NCI-H82 treated with DMSO at 0.1 percent for 48 hours (cell line): Measurements from ENCODE around the gene LMBR1L.
A peak's percentile ranks its signal among the peaks of the same experiment; 100 is the strongest.

Experiments
- DNase-seq: peaks from one replicate; lab custom pipeline; 2025; ENCODE audit not compliant: unreplicated experiment; lab: John Stamatoyannopoulos, UW

LMBR1L gene

DNA sequence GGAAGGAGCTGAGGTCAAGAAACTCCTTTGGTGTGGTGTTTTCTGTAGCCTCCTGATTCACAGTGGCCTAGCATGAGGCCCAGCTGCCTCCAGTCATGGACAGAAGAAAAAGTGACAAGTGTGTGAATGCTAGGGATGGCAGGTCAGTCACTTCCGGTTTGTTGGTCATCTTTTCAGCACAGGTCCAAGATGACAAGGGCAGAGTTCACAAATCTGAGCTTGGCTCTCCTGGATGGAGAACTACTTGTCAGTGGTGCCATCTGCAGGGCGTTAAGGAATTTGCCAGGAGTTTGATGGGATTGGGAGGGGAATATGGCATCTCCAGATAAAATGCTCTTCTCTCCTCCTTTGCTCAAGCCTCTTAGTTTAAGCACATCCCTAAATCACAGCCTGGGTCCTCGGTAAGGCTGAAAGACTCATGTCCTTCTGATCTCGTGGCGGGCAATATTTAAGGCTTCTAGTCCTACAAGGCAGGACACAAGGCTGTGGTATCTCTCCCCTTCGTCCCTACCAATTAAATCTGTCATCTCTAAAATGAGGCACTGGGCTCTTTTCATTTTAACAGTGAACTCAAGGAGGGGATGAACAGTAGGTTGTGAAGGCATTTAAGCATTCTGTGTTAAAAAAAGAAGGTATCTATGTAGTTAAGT is 10.5 kb upstream of the LMBR1L start:
- peak; percentile 59 for DNase-seq

DNA sequence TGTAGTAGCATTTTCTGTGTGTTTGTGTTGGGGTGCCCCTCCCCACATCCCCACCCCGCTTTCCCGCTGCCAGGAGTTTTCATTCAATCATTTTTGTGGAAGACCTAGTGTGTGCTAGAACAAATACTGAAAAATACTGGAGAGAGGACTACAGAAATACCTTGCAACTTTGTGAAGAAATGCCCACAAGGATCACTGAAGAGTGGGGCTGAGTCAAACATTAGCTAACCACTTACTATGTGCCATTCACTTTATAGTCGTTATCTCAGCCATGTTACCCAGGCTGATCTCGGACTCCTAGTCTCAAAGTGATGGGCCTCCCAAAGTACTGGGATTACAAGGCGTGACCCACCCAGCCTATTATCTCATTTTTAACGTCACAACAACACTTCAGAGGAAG is 559 bp upstream of the LMBR1L start:
- no peak for DNase-seq

DNA sequence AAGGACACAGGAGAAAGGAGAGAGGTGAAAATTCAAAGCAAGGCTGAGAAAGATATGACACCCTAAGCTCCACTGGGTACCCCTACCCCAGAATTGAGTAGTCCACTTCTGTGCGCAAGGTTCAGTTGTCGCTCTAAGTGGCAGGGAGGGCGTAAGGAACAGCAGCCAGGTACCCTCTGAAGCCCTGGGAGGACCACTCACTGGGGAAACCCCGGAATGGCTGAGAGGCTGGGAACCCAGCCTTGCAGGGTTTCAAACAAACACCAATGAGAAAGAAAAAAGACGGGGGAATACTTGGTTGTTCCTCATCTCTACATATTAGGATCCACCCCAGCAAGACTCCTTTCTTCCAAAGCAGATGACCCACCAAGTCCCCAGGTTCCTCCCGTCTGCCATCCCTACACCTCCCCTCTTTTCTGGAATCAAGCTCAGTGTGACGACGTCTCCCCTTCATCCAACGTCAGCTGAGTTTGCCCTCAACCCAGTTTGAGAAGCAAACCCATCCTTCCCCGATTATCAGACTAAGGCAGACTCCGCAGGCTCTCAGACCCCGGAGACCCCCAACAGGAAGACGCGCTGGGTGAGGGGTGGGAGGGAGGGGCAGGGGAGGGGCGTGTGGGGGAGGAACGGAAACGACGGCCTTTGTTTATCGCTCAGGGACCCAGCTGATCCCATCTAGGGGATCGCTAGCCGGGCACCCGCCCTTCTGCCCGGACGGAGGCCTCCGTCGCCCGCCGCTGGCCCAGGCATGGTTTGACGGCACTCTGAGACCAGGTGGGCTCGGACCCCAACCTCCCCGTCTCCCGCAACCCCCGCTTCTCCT is 795 bp downstream of the LMBR1L start:
- DNase-seq = no peak

DNA sequence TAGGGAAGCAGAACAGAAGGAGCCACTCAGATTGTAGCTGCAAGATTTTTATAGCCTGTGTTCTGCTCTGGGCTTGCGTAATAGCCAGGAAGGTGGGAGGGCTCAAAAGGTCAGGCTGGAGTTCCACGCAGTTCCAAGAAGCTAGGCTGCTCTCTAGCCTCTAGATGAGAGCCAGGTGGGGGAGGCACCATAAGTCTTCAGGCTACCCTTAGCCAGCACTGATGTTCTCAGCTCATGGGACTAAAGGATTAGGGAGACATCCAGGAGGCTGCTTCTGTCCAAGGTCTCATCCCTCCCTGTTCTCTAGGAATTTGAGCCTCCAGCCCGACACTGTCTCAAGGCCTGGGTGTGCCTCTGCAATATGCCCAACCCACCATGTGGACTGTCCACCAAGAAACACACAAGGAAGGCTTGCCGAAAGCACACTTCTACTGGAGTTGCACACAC is 1.7 kb downstream of the LMBR1L start:
- DNase-seq = no peak

DNA sequence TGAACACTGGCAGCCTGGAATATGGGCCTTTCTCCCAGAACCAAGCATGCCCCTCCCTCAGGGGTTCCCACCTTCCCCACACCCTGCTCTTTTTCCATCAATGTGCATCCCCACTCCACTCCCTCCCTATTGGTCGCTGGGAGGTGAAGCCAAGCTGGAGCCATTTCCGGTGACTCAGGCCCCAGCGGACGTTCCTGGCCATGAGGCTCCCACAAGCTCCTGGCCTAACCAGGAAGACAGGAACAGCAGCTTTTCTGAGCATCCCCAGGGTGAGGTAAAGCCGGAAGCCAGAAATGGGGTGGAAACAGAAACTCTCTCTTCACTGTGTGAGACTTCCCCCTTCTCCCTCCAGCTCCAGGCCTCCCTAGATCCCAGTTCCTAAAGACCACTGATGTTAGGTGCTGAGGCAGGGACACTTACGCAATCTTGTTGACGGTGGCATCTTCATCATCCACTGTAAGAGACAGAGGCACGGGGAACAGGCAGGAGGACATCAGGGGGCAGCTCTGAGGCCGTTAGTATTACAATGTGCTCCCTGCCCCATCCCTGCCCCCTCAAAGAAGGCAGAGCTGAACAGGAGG is 5.1 kb downstream of the LMBR1L start:
- DNase-seq = no peak

DNA sequence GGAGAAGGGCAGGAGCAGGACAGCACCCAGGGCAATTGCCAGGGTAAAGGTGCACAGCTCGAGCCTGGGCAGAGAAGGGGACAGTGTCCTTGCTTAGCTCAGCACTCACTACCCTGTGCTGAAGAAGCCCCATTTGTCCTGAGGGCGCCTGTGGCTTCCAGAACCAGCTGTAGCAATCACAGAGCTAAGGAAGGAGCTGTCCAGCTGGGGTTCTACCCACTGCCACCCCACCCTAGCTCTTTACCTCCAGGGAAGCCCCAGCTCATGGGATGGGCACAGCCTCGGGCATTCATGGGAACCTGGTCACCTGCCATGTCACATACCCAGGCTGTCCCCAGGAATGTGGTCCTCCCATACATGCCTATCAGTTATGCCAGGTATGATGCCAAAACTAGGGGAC is 5.8 kb downstream of the LMBR1L start:
- DNase-seq = no peak

DNA sequence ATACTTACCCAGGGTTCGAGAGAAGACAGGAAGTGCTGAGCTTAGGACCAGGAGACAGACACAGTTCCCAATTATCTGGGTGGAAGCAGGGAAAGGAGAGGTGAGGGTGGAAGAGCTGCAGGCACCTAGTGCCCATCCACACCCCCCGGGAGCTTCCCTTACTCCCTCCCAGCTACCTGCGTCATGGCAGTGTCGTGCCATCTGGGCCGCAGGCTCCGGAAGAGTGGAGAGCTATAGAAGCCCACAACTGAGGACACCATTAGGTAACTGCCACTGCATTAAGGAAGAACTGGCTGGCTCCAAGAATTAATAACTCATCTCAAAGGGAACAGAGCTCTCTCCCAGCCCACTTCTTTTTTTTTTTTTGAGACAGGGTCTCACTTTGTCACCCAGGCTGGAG is 10.3 kb downstream of the LMBR1L start:
- DNase-seq = no peak

DNA sequence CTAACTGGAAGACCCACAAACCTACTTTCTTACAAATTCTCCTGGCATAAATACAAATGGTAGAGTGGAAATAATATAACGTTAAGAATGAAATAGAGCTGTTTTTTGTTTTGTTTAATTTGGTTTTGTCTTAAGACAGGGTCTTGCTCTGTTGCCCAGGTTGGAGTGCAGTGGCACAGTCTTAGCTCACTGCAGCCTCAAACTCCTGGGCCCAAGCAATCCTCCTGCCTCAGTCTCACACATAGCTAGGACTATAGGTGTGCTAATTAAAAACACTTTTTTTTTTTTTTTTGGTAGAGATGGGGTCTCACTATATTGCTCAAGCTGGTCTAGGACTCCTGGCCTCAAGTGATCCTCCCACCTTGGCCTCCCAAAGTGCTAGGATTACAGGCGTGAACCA is 11.9 kb downstream of the LMBR1L start:
- DNase-seq = no peak

DNA sequence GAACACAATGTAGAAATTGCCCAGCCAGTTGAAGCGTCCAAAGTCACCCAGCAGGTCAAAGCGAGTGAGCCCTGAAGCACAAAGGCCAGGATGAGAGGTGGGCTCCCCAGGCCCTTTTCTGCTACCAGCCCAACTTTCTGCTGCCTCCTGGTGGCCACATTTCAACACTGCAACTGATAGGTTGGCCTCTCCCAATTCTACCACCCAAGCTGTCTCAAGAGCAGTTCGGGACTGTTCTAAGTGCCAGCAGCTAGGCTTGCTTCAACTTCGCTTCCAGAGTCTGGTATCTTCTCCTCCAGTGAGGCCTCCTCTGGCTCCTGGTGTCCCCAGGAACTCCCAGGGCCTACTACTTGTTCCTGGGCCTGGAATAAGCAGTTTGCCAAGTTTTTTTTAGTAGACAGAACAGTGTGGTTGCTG is 12.6 kb downstream of the LMBR1L start:
- peak; percentile 24 for DNase-seq

DNA sequence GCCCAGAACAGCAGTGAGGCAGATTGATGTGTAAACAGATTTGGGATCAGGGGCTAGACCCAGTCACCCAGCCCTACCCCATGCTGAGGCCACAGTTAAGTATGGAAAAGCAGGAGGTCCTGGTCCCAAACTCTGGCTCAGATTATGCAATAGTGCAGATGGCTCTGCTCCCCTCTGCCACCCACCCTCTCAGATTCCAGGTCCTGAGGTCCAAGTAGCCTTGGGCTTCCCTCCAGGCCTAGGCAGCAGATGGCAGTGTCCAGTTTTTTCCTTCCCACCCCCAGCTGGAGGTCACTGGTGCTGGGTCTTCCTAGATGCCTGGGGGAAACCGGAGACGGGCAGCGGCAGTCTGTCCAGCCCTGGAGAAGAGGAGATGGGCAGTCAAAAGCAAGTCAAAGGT is 13.3 kb downstream of the LMBR1L start:
- no peak for DNase-seq

DNA sequence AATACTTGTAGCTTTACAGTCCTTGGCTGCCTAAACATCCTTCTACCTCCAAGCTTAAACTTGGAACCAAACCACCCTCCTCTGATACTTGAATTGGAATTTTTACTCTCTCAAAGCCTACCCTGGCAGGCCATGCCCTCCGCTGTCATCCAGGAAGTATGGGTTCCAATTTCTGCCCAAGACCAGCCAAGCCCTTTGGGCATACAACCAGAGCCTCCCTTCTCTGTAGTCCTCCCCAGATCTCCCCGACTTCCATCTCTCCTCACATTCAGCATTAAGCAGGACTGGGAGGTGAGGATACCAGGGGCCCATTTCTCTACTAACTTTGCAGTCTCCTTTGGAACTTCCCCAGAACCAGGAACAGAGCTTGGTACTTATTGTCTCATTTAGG is 15.7 kb downstream of the LMBR1L start:
- DNase-seq = no peak

DNA sequence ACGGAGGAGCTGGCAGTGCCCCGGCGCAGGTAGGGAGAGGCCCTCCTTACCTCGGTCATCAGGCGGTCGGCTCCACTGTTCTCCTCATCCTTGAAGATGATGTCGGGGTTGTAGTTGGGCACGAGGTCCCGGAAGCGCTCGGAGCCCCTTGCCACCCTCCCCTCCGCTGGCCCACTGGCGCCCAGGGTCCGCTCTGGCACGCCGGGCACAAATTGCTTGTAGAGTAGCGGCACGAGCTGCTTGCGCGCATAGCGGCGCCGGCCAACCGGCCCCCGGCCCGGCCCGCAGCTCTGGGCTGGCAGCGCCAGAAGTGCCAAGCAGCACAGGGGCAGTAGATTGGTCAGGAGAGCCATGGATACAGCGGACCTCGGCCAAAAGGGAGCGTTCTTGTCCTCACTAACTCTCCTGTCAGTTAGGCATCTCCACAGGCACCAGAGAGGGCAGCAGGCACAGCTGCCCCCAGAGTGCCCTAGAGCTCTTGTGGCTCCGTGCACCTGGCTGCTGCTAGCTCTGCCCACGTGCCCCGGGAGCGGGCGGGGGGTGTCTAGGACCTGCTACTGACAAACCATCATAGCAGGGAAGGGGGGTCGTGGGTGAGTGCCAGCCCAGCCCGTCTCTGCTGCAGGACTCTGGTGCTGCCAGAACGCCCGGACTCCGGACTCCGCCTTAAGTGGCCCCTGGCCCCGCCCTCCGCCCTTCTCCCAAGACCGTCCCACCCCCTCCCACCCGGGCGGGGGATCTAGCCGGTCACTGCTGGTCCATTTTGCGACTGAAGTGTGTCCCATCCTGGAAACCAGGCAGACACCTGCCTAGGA is 16.3 kb downstream of the LMBR1L start, which contains the start of gene DHH:
TSS of gene DHH (minus strand) at position 642 of the 815 bp plus-strand sequence. CDS start at position 353, 289 bp downstream.
- DNase-seq = no peak

DNA sequence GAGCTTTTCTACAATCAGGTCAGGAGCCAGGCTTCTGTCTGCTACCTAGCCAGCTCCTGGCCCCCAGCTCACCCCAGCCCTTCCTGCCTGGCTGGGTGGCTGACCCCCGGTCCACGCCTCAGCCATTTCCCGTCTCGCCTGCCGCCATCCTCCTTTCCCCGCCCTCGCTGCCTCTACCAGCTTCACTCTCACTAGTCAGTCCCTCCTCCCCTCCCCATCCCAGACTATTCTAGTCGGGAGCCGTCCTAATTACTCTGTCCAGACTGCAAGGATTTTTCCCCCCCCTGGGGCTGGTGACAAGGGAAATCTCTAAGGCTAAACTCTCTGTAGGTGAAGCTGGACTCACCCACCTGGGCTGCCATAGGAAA is 16.9 kb downstream of the LMBR1L start:
- DNase-seq = no peak

DNA sequence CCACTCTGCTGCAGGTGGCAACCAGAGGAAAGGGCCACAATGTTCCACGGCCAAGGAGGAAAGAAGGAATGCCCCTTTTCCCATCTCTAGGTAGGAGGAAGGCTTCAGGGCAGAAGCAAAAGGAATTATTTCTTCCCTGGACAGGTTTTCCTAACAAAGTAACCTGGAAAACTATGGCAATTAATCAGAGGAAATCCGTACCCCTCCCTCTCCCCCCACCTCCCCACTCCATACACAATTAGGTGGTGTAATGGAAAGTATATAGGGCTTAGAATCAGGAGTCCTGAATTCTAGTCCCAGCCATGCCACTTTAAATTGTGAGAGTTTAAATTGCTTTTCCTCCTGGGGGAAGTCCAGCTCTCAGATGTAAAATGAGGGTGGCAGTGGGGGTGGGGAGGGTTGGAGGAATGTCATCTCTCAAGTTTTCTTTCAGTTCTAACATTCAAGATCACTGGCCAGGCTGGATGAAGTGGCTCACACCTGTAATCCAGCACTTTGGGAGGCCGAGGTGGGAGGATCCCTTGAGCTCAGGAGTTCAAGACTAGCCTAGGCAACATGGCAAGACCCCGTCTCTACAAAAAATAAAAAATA is 17.7 kb downstream of the LMBR1L start:
- DNase-seq = no peak

DNA sequence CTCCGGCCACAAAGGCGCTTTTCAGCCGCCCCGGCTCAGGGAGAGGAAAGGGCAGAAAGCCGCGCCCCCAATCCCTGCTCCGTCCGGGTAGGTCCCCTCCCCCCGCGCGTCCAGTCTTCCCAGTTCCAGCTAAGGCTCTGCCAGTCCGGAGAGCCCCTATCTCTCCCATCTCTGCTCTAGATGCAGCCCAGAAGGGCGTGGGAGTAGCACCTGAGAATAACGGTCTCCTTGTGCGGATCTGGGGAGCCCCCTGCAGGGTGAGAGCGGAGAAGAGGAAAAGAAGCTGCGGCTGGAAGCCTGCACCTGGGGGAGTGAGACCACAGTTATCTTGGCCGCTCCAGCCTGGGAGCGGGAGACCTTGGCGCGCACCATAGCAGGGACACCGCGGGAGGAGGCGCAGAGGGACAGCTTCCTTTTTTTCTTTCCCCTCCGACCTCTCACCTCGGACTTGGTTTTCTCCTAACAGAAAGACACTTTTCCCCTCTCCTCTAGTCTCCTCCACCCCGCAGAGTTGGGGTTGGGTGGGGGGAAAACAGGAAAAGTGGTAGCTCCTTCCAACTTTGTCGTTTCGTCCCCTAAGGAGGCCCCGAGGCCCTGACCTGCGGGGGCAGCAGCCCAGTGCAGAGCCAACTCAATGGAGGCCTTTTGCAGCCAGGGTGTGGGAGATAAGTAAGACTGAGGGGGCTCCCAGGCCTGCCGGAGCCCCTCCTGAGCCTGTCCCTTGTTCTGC is 18.4 kb downstream of the LMBR1L start:
- peak; percentile 26 for DNase-seq

DNA sequence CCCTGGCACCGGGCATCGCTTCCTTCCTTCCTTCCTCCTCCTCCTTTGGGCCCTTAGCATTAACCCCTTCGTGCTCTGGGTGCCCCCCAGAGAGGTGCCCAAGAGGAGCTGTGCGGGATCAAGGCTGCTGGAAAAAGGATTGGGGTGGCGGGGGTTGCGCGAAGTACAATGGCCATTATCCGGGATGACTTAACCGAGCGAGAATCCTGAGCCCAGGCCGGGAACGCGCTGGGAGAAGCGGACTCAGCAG is 18.9 kb downstream of the LMBR1L start:
- no peak for DNase-seq

DNA sequence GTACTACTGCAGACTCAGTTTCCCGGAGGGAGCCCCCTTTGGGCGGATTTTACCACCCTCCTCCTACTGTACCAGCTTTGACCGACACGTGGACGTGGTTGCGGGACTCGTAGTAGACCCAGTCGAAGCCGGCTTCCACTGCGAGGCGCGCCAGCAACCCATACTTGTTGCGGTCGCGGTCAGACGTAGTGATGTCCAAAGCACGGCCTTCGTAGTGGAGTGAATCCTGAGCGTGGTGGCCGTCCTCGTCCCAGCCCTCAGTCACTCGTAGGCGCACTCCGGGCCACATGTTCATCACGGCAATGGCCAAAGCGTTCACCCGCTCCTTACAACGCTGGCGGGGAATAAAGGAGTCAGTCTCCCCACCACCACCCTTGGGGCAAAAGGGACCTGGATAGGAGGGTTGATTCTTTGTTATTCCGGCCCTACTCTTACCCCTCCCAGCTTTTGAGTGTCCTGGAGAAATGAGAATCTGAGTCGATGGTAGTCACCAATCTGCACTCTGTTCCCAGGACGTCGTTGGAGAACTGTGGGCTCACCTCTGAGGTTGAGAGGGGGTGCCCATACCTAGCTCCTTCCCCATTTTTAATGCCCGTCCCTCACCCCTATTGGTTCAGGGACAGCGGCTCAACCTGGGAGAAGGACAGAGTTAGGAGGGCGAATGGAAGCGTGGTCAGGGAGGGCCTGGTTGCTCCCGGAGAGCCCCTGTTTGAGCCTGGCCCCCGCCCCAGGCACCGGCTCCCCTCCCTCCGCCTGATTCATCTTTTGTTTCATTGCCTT is 19.4 kb downstream of the LMBR1L start:
- DNase-seq = no peak

DNA sequence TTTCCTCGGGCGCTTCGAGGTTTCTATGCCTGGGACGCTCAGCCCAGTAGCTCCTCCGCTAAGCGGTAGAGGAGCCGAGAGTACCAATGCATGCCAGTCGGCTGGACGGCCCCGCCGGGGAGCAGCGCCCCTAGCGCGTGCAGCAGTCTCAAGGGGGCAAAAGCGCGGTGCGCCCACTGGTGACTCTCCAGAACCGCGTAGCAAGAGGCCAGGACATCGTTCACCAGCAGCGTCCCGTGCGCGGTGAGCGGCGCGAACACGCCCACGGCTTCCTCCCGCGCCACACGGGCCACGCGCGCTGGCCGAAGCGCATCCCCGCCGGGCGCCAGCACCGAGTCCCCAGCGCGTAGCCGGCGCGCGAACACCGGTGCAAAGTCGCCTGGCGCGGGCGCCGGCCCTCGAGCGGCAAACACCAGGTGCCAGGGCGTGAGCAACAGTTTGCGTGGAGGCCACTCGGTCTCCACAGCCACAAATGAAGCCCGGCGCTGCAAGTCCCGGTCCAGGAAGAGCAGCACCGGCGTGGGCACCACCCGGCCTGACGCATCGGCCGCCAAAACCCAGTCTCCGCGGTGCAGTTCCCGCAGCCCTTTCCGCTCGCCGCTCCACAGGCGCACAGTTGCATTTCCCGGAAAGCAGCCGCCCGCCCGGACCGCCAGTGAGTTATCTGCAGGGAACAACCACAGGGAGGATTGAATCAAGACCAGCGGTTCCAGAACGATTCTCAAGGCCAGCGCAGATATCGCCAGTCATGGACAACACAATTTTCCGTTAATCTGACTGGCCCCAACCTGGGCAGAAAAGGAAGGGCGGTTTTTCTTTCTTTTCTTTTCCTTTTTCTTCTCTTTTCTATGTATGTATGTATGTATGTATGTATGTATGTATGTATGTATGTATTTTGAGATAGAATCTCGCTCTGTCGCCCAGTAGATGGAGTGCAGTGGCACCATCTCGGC is 20.6 kb downstream of the LMBR1L start:
- DNase-seq = no peak

DNA sequence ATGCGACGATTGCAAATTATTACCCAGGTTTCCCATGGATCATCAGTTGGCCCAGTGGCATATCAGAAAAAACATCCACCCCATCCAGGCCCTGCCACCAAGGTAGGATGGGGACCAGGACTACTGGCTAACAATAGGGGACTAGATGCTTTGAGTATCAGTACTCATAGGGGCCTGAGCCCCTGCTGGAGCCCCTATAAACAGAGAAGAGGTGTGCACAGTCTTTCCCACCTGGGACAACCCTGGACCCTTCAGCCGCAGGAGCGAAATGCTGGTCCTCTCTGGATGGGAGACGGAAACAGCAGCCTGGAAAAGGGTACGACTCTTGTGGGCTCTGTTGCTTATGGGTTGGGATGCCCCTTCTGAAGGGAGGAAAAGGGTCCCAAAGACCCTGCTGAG is 21.7 kb downstream of the LMBR1L start:
- DNase-seq = no peak
